Stimulated activated CD8-positive, alpha-beta memory T cell treated with anti-CD3 and anti-CD28 coated beads, Interleukin-2, amount 100 ng/mL, for 48 hours (primary cell): ENCODE data around the gene ITPRID1.
"Not testable (repeated sequence)": the region's sequence is repeated elsewhere in the genome, so short reads cannot be mapped to it uniquely, and the experiment has no call there.

Source experiments
- DNase-seq, 2 donors: peaks; one replicate each; pipeline ENCODE4 v3.0.0-alpha.2; 2020; ENCODE audit warnings: low read depth in 2 of 2

The ITPRID1 gene

GRCh38 chr7:31513790-31514189 is at the start of gene ITPRID1:
Gene ITPRID1 (plus strand): TSS chr7:31514090. CDS start chr7:31553025, 38,935 bp downstream.
- DNase-seq: no peak

GRCh38 chr7:31464601-31465000 is 49.3 kb upstream of the ITPRID1 start:
- DNase-seq: no peak

GRCh38 chr7:31465285-31465684 is 48.6 kb upstream of the ITPRID1 start:
- no peak for DNase-seq

- DNase-seq: no peak
Observed at GRCh38 chr7:31466036-31466435, 47.9 kb upstream of the ITPRID1 start.

GRCh38 chr7:31470883-31471282 is 43.0 kb upstream of the ITPRID1 start:
- not testable (repeated sequence) for DNase-seq

- DNase-seq: no peak
Observed at GRCh38 chr7:31475368-31475767, 38.5 kb upstream of the ITPRID1 start.

- no peak for DNase-seq
Observed at GRCh38 chr7:31476073-31476745, 37.7 kb upstream of the ITPRID1 start.

GRCh38 chr7:31476941-31477677 is 36.8 kb upstream of the ITPRID1 start:
- no peak for DNase-seq

- no peak for DNase-seq
Observed at GRCh38 chr7:31478018-31478417, 35.9 kb upstream of the ITPRID1 start.

- DNase-seq: no peak
Observed at GRCh38 chr7:31478721-31479120, 35.2 kb upstream of the ITPRID1 start.

GRCh38 chr7:31487071-31487470 is 26.8 kb upstream of the ITPRID1 start:
- DNase-seq: no peak

- DNase-seq: no peak
Observed at GRCh38 chr7:31487476-31487875, 26.4 kb upstream of the ITPRID1 start.

- peak; percentile 19 to 24 for DNase-seq
Observed at GRCh38 chr7:31488562-31489203, 25.2 kb upstream of the ITPRID1 start.

GRCh38 chr7:31490796-31491314 is 23.0 kb upstream of the ITPRID1 start:
- no peak for DNase-seq

GRCh38 chr7:31492086-31492485 is 21.8 kb upstream of the ITPRID1 start:
- no peak for DNase-seq

- no peak for DNase-seq
Observed at GRCh38 chr7:31493714-31494181, 20.1 kb upstream of the ITPRID1 start.

- no peak for DNase-seq
Observed at GRCh38 chr7:31494421-31494820, 19.5 kb upstream of the ITPRID1 start.

GRCh38 chr7:31495653-31496052 is 18.2 kb upstream of the ITPRID1 start:
- no peak for DNase-seq

- no peak for DNase-seq
Observed at GRCh38 chr7:31497516-31497915, 16.4 kb upstream of the ITPRID1 start.

GRCh38 chr7:31500656-31501055 is 13.2 kb upstream of the ITPRID1 start:
- DNase-seq: no peak

- no peak for DNase-seq
Observed at GRCh38 chr7:31508823-31509222, 5.1 kb upstream of the ITPRID1 start.

- DNase-seq: no peak
Observed at GRCh38 chr7:31512166-31512565, 1.7 kb upstream of the ITPRID1 start.
